Spinal cord (tissue), 10 donors: Measurements from ENCODE around the gene TNRC6B. TPM values are rescaled to one million over a fixed set of nuclear protein-coding genes. Genes with fewer than 3 reads are reported as not detected.

Experiments used
- DNase-seq, 6 donors: peaks; one replicate each; pipeline versions ENCODE4 v3.0.0 to v3.0.0-alpha.2; 2013 to 2015; ENCODE audit warnings: low spot score in 6 of 6, low read depth in 4 of 6
- H3K27ac ChIP-seq: one replicate; pipeline ENCODE4 v1.5.1; 2013; ENCODE audit warnings: low read depth, low read length, control low read depth
- H3K27me3 ChIP-seq: one replicate; pipeline ENCODE4 v1.6.1; 2013; ENCODE audit warnings: low read length; ENCODE audit not compliant: control insufficient read depth, insufficient read depth
- H3K36me3 ChIP-seq: one replicate; pipeline ENCODE4 v1.6.1; 2013; ENCODE audit warnings: low read length; ENCODE audit not compliant: control insufficient read depth, insufficient read depth
- H3K4me1 ChIP-seq: one replicate; pipeline ENCODE4 v1.6.1; 2013; ENCODE audit warnings: low read length; ENCODE audit not compliant: control insufficient read depth, insufficient read depth
- H3K4me3 ChIP-seq: one replicate; pipeline ENCODE4 v1.5.1; 2013; ENCODE audit warnings: low read depth, low read length, control low read depth
- H3K9me3 ChIP-seq: one replicate; pipeline ENCODE4 v1.6.1; 2013; ENCODE audit warnings: low read length; ENCODE audit not compliant: control insufficient read depth, insufficient read depth
- WGBS: methylation state at CpG from one replicate; pipeline ENCODE4 v1.1.5; 2013; ENCODE audit warnings: missing lambda C conversion rate; ENCODE audit not compliant: insufficient coverage; 5-methylcytosine and 5-hydroxymethylcytosine counted together
- long read RNA-seq, 4 donors: transcript quantifications; one replicate each; lab custom pipeline, GENCODE V29; 2026
- polyA plus RNA-seq, 2 donors: library from polyadenylated mRNA; unstranded; fragments of 120-200 nt; gene quantifications; one replicate each; pipeline ENCODE4 v1.2.1, GENCODE V29; 2013; ENCODE audit not compliant: insufficient read length in 2 of 2
- total RNA-seq, 2 donors: library from RNA; depleted of rRNA in 1 of 2; stranded (reverse); fragments of 120-200 nt in 1 of 2; fragments of >200 nt in 1 of 2; gene quantifications; one replicate each; pipeline versions ENCODE4 v1.2.3 to v1.2.4, GENCODE V29; 2013 to 2014
- donor health status: healthy.

Gene TNRC6B, protein sequence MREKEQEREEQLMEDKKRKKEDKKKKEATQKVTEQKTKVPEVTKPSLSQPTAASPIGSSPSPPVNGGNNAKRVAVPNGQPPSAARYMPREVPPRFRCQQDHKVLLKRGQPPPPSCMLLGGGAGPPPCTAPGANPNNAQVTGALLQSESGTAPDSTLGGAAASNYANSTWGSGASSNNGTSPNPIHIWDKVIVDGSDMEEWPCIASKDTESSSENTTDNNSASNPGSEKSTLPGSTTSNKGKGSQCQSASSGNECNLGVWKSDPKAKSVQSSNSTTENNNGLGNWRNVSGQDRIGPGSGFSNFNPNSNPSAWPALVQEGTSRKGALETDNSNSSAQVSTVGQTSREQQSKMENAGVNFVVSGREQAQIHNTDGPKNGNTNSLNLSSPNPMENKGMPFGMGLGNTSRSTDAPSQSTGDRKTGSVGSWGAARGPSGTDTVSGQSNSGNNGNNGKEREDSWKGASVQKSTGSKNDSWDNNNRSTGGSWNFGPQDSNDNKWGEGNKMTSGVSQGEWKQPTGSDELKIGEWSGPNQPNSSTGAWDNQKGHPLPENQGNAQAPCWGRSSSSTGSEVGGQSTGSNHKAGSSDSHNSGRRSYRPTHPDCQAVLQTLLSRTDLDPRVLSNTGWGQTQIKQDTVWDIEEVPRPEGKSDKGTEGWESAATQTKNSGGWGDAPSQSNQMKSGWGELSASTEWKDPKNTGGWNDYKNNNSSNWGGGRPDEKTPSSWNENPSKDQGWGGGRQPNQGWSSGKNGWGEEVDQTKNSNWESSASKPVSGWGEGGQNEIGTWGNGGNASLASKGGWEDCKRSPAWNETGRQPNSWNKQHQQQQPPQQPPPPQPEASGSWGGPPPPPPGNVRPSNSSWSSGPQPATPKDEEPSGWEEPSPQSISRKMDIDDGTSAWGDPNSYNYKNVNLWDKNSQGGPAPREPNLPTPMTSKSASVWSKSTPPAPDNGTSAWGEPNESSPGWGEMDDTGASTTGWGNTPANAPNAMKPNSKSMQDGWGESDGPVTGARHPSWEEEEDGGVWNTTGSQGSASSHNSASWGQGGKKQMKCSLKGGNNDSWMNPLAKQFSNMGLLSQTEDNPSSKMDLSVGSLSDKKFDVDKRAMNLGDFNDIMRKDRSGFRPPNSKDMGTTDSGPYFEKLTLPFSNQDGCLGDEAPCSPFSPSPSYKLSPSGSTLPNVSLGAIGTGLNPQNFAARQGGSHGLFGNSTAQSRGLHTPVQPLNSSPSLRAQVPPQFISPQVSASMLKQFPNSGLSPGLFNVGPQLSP (N-terminal part only)
- 10 to 100 TPM; 36.0 to 38.7 TPM for total RNA-seq
- polyA plus RNA-seq, result 10 to 100 TPM; 16.7 to 17.0 TPM
- long read RNA-seq, donor 1, partial matches to known transcripts, result 0 of 3 reads
- long read RNA-seq, donor 1, other reads (novel, unspliced or antisense), result 0 of 3 reads
- long read RNA-seq, donor 2, partial matches to known transcripts, result 0 of 1 reads
- long read RNA-seq, donor 2, other reads (novel, unspliced or antisense), result 0 of 1 reads
- long read RNA-seq, donor 3, partial matches to known transcripts, result 0 of 3 reads
- long read RNA-seq, donor 3, other reads (novel, unspliced or antisense), result 0 of 3 reads
- long read RNA-seq, donor 4, result 0 reads

DNA sequence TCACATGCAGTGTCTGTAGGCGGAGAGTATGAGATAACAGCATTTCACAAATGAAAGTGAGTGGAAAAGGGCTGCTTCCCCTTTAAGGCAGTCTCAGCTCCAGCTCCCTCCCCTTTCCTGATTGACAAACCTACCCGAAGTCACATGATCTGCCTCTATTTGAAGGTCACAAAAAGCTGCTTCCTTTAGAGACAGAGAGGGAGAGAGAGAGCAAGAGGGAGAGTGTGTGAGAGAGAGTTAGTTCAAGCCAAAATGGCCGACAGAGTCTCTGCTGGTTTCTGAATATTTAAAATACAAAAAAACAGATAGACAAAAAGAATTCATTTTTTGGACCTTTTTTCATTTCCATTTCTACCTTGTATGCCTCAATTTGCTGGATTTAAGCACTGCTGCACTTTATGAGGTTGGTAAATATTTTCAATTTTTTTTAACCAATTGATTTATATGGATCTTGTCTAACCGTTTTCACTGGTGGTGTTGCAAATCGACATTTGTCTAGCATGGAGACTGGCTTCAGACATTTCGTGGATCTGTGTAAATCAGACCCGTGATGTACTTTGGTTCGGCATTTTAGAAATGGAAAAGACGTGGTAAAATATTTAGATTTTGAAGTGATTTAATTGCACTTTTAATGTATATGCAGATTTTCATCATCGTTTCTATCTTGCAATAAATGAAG lies at the start of gene TNRC6B:
TNRC6B (plus strand) TSS at position 188 of the 679 bp plus-strand sequence; CDS start at position 399, 211 bp downstream.
- Histone ChIP-seq H3K27ac (peak within 1 kb of the TSS; percentile 95), H3K27me3 (no peaks in the 10 kb centered on the region), H3K4me3 (peak within 1 kb of the TSS; percentile 79), H3K36me3 (no peaks in the 10 kb centered on the region), H3K9me3 (no peaks in the 10 kb centered on the region), H3K4me1 (peaks cover 21% of the 10 kb centered on the region)
- 0% methylated on average over 2 of the region's 10 CpGs for WGBS
- peak; percentile 96 to 99 (median 98) for DNase-seq

- H3K4me3 ChIP-seq, result no peak overlapping the region
- H3K9me3 ChIP-seq, result no peaks in the 10 kb centered on the region
- WGBS, result 79% methylated on average over 4 of the region's 4 CpGs
- no peak for DNase-seq
- H3K36me3 ChIP-seq, result peaks cover 7% of the 10 kb centered on the region
- no peaks in the 10 kb centered on the region for H3K4me1 ChIP-seq
- no peaks in the 10 kb centered on the region for H3K27me3 ChIP-seq
- no peak overlapping the region for H3K27ac ChIP-seq
These were observed 48.7 kb upstream of the TNRC6B start for GRCh38 chr22:40128989-40129388.

DNA sequence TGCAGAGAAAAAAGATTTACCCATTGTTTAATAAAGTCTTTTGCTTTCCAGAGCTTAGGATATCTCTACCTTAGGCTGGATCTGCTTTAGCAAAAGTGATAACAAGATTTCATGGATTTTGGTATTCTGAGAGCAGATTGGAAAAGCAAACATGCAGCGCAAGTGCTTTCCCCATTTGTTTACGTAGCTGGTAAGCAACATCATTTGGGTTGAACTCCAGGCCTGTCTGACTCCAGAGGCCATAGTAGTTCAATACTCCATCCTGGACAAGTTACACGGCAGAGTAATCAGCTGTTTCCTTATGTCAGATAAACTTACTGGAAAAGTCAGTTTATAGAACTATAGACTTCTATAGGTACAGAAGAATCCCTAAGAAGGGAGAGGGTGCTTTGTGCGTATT lies 40.6 kb upstream of the TNRC6B start:
- Histone ChIP-seq H3K4me3 (no peak overlapping the region), H3K9me3 (no peaks in the 10 kb centered on the region), H3K27ac (no peak overlapping the region), H3K4me1 (no peaks in the 10 kb centered on the region), H3K36me3 (no peaks in the 10 kb centered on the region), H3K27me3 (no peaks in the 10 kb centered on the region)
- WGBS, result 93% methylated on average over 3 of the region's 4 CpGs
- DNase-seq, result no peak

DNA sequence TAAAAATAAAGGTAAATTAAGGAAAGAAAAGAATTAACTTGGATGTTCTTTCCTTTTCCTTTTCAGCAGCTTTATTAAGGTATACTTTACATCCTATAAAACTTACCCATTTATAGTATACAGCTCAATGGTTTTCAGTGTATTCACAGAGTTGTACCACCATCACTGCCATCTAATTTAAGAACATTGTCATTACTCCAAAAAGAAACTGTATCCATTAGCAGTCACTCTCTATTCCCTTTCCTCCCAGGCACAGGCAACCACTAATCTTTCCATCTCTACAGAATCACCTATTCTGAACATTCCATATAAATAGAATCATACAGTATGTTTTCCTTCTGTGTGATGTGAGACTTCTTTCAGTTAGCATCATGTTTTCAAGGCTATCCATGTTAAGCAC lies 38.9 kb upstream of the TNRC6B start:
- Histone ChIP-seq H3K27me3 (no peaks in the 10 kb centered on the region), H3K4me1 (no peaks in the 10 kb centered on the region), H3K4me3 (no peak overlapping the region), H3K27ac (no peak overlapping the region), H3K9me3 (no peaks in the 10 kb centered on the region), H3K36me3 (no peaks in the 10 kb centered on the region)
- DNase-seq, result peak in 1 of 6 donors; percentile 40

GRCh38 chr22:40147388-40148176 lies 30.1 kb upstream of the TNRC6B start:
- 78% methylated on average over 5 of the region's 10 CpGs for WGBS
- no peak for DNase-seq
- Histone ChIP-seq H3K27ac (no peak overlapping the region), H3K9me3 (no peaks in the 10 kb centered on the region), H3K4me3 (no peak overlapping the region), H3K27me3 (no peaks in the 10 kb centered on the region), H3K36me3 (no peaks in the 10 kb centered on the region), H3K4me1 (no peaks in the 10 kb centered on the region)

- Histone ChIP-seq H3K9me3 (no peaks in the 10 kb centered on the region), H3K4me3 (no peak overlapping the region), H3K27ac (no peak overlapping the region), H3K27me3 (no peaks in the 10 kb centered on the region), H3K4me1 (no peaks in the 10 kb centered on the region), H3K36me3 (no peaks in the 10 kb centered on the region)
- WGBS, result 72% methylated on average over 3 of the region's 4 CpGs
- DNase-seq, result peak in 1 of 6 donors; percentile 16
These were observed 24.5 kb upstream of the TNRC6B start for GRCh38 chr22:40153192-40153591.

DNA sequence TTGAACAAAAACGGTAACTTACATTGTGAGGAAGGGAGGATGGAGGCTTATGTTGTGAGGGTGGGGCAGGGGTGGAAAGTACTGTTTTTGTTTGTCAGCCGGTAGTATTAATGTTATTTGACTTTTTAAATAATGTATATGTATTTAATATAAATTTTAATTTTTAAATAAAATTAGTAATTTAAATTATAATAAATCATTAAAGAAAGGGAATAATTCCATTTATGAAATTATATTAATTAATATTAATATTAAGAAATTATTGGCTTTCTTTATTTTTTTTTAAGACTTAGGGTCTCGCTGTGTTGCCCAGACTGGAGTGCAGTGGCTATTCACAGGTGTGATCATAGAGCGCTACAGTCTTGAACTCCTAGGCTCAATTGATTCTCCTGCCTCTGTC lies 24.0 kb upstream of the TNRC6B start:
- Histone ChIP-seq H3K4me3 (no peak overlapping the region), H3K27ac (no peak overlapping the region), H3K27me3 (no peaks in the 10 kb centered on the region), H3K36me3 (no peaks in the 10 kb centered on the region), H3K9me3 (no peaks in the 10 kb centered on the region), H3K4me1 (no peaks in the 10 kb centered on the region)
- DNase-seq, result no peak
- 100% methylated on average over 2 of the region's 4 CpGs for WGBS

GRCh38 chr22:40156001-40156516 lies 21.7 kb upstream of the TNRC6B start:
- Histone ChIP-seq H3K4me3 (no peak overlapping the region), H3K4me1 (no peaks in the 10 kb centered on the region), H3K9me3 (no peaks in the 10 kb centered on the region), H3K27me3 (no peaks in the 10 kb centered on the region), H3K27ac (no peak overlapping the region), H3K36me3 (no peaks in the 10 kb centered on the region)
- 87% methylated on average over 2 of the region's 7 CpGs for WGBS
- DNase-seq, result no peak
